Retina (tissue), 1 donor: ENCODE data around the gene OR52H1.

ENCODE experiments used
- DNase-seq: peaks from one replicate; pipeline ENCODE4 v3.0.0-alpha.2; 2016

OR52H1 gene

GRCh38 chr11:5531053-5531831 lies 17.1 kb downstream of the OR52H1 start:
- DNase-seq = no peak

GRCh38 chr11:5528495-5528894 lies 19.8 kb downstream of the OR52H1 start:
- no peak for DNase-seq

GRCh38 chr11:5527716-5528115 lies 20.6 kb downstream of the OR52H1 start:
- DNase-seq = no peak

GRCh38 chr11:5524756-5525155 lies 23.6 kb downstream of the OR52H1 start:
- no peak for DNase-seq

GRCh38 chr11:5522308-5522707 lies 26.0 kb downstream of the OR52H1 start:
- no peak for DNase-seq

- DNase-seq = no peak
Measured at GRCh38 chr11:5521540-5521939, 26.8 kb downstream of the OR52H1 start.

- DNase-seq = no peak
Measured at GRCh38 chr11:5516599-5516998, 31.7 kb downstream of the OR52H1 start, which contains the start of gene UBQLNL. Gene UBQLNL (minus strand): TSS chr11:5516699. CDS start chr11:5516441, 258 bp downstream.

GRCh38 chr11:5514841-5515240 lies 33.5 kb downstream of the OR52H1 start:
- DNase-seq = no peak

GRCh38 chr11:5509803-5510202 lies 38.5 kb downstream of the OR52H1 start, which contains the start of gene UBQLN3:
Gene UBQLN3 (minus strand): TSS chr11:5509957. CDS start chr11:5509558, 399 bp downstream.
- DNase-seq = no peak

GRCh38 chr11:5508605-5509004 lies 39.7 kb downstream of the OR52H1 start:
- no peak for DNase-seq

- DNase-seq = no peak
Measured at GRCh38 chr11:5507933-5508305, 40.4 kb downstream of the OR52H1 start.

- DNase-seq = no peak
Measured at GRCh38 chr11:5507177-5507932, 41.0 kb downstream of the OR52H1 start.

- no peak for DNase-seq
Measured at GRCh38 chr11:5505363-5506048, 42.8 kb downstream of the OR52H1 start.

GRCh38 chr11:5504403-5504921 lies 43.9 kb downstream of the OR52H1 start:
- DNase-seq = no peak

GRCh38 chr11:5500393-5500801 lies 47.9 kb downstream of the OR52H1 start:
- no peak for DNase-seq

GRCh38 chr11:5499671-5500070 lies 48.7 kb downstream of the OR52H1 start:
- no peak for DNase-seq
